Amniotic epithelial cell (primary cell): ENCODE results near the gene NBPF1.
"Not testable (repeated sequence)": the region's sequence is repeated elsewhere in the genome, so short reads cannot be mapped to it uniquely, and the experiment has no call there.

Source experiments
- DNase-seq: peaks from one replicate; pipeline ENCODE4 v3.0.0-alpha.2; 2010; ENCODE audit warnings: low read depth

NBPF1 gene

DNA sequence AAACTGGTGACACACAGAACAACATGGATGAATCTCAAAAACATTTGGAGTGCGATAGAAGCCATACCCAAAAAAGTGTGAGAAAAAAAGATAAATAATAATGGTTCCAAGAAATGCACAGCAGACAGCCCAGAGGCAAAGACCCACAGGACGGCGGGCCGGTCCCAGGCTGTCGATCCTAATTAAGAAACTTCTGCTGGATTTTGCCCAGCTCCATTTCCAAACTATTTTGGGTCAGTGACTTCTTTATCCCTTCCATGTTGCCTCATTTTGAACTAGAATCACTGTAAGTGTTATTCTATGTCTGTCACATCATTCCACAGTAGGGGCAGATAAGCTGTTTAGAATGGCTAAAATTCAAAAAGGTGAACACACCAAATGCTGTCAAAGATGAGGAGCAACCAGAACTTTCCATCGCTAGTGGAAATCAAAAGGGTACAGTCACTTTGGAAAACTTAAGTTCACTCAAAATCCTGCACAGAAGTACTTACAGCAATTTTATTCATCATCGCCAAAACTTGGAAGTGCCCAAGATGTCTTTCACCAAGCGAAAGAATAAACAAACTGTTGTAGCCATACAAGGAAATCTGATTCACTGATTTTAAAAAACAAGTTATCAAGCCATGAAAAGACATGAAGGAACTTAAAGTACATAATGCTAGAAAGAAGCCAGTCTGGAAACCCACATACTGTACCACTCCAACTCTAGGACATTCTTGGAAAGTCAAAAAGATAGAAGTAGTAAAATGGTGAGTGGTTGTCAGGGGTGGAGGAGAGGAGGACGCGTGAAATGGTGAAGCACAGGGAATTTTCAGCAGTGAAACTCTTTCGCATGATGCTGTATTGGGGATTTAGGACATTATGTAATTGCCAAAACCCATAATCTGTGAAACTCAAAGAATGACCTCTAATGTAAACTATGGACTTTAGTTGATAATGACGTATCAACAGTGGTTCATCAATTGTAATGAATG is 7.5 kb downstream of the NBPF1 start:
- no peak for DNase-seq

DNA sequence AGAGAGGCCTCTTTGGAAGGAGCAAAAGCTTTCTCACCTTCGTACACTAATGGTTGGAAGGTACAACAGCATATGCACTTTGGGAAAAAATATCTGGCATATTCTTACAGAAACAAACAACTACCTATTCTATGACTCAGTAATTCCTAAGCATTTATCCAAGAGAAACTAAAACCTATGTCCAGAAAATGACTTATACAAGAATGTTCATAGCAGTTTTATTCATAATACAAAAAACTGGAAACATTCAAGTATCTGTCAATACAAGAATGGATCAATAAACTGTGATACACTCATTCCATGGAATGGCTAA is 8.2 kb downstream of the NBPF1 start:
- no peak for DNase-seq

DNA sequence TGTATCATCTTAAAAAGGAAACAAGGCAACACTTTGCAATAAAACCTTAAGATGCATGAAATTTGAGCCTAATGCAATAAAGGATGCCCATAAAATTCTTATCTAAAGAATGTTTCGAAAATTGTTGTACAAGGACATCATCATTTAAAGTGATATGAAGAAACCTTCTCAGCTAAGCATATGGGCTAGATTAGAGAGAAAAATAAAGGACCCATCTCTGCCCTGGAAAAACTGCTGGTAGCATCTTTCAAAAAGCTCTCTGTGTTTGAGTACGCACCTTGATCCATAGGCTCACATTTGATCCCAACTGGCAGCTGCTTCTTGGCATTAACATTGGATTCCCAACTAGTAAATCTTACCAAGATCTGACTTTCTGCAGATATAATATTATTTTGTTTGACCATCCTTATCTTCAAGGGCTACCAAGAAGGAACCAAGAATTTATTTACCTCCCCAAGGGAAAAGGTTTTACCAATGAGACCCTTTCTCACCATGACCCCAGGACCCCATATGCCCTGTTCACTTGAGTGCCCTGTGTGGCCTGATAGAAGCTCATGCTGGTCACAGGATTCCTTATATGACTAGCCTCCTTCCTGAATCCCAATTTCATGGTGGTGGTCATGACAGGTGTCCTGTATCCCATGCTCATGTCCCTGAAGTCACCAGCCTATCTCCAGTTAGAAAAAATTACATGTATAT is 8.7 kb downstream of the NBPF1 start:
- DNase-seq = not testable (repeated sequence)

DNA sequence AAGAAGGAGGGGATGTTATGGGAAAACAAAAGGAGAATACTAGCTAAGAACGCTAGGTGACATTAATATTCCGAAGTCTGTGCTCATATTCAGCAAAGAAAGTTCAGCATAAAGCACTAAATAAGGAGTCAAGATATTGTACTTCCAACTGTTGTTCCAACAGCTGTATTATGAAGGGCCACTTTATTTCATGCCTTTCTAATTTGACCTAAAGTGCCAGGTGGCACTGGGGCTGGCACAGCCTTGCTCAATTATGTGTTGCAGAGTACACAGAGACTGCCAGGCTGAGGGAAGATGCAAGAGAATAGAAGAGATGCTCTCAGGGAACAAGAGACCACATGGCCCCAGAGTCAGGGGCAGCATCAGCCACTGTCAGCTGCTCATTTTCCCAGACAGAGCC is 9.7 kb downstream of the NBPF1 start:
- DNase-seq = not testable (repeated sequence)

DNA sequence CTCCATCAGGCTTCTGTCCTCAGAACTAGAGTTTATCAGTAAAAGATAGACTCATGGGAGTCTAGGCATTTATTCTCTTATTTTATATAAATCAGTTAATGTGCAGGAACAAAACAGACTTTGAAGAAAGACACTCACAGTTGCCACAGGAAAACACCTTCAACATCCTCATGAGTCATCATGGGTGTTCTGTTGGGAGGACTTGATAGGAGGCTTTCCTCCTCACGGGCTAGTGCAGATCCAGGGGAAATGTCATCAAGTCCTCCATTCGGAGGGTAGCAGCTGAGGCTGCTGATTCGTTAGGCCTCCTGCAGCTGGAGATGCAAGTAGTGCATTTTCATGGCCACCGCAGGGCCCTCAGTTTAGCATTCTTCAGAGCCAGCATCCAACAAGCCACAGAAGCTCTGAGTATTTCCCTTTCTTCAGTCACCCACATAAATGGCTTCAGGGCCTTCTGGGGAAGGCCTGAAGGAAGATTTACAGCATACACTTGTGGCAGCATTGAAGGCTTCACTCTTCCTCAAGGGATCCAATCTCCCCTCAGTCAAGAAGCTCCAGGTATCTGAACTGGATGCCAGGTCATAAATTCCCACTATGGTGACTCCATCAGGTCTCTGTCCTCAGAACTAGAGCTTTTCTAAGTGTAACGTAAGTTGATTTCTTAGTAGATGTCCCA is 10.9 kb downstream of the NBPF1 start:
- not testable (repeated sequence) for DNase-seq

- not testable (repeated sequence) for DNase-seq
Observed at GRCh38 chr1:16600855-16601786, 12.2 kb downstream of the NBPF1 start.

DNA sequence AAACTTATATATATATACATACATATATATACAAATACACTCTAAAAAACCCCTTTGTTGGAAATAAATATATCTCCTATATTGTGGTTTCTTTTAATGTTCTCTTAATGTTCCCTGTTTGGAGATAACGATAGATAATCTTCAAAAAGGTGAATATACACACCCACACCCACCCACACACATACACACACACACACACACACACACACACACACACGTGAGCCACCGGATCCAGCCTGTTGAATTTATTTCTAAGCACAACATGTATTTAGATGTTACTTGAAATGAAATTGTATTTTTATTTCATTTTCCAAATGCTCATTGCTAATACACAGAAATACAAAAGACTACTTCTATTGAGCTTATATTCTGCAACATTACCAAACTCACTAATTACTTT is 14.0 kb downstream of the NBPF1 start:
- not testable (repeated sequence) for DNase-seq

- not testable (repeated sequence) for DNase-seq
Observed at GRCh38 chr1:16595216-16595615, 18.1 kb downstream of the NBPF1 start.

- DNase-seq = not testable (repeated sequence)
Observed at GRCh38 chr1:16591845-16592244, 21.5 kb downstream of the NBPF1 start.

GRCh38 chr1:16588081-16588480 is 25.3 kb downstream of the NBPF1 start:
- DNase-seq = not testable (repeated sequence)

- DNase-seq = not testable (repeated sequence)
Observed at GRCh38 chr1:16587639-16588038, 25.7 kb downstream of the NBPF1 start.

DNA sequence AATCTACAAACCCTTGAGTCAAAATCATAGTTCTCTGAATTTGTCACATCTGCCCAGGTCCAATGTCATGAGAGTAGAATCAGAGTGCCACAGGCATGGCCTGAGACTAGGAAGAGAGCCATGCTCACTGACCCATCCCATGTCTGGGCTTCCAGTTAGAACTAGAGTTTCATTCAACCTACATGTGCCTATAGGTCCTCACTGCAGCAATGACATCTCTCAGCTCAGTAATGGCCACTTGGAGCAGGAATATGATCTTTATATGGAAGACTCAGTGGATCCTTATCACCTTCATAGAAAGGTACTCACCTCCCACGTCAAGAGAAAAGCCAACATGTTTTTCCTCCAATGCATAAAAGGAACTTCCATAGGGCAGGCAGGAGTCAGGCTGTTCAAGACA is 48.0 kb downstream of the NBPF1 start:
- not testable (repeated sequence) for DNase-seq

DNA sequence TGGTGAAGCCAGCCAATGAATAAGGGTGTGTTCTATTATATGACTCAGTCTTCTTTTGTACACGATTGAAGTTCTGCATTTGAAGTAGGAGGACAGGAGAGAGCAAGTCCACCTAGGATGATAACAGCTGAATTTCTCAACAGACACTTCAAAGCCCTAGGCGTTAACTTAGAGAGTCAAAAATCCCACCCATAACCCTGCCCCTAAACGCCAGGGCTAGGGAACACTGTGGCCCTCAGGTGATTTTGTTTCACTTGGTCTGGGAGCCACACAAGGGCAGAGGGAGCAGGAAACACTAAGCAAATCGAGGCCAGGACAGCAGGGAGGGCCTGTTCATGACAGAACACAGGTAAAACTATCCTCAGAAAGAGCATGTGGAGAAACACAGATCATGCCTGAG is 52.3 kb downstream of the NBPF1 start:
- not testable (repeated sequence) for DNase-seq

DNA sequence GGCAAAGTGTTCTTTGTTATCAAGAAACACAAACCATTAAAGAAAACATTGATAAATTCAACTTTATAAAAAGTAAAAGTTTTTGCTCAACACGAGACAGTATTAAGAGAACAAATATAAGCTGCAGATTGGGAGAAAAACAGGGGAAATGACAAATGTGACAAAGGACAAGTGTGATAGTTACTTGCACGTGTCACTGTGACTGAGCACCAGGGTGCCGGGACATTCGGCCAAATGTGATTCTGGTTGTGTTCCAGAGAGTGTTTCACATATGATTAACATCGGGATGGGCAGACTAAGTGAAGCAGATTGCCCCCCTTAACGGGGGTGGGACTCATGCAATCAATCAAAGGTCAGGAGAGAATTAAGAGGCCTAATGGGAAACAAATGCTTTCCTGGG is 52.9 kb downstream of the NBPF1 start:
- not testable (repeated sequence) for DNase-seq

DNA sequence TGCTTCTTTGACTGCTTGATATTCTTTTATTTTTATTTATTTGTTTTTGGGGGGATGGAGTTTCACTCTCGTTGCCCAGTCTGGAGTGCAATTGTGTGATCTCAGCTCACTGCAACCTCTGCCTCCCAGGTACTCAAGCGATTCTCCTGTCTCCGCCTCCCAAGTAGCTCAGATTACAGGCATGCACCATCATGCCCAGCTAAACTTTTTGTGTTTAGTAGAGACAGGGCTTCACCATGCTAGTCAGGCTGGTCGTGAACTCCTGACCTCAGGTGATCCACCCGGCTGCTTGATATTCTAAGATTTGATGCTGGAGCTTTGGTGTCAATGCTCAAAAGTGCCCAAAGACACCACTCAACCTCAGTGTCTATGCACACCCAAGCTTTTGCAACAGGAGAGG is 53.7 kb downstream of the NBPF1 start:
- DNase-seq = not testable (repeated sequence)

DNA sequence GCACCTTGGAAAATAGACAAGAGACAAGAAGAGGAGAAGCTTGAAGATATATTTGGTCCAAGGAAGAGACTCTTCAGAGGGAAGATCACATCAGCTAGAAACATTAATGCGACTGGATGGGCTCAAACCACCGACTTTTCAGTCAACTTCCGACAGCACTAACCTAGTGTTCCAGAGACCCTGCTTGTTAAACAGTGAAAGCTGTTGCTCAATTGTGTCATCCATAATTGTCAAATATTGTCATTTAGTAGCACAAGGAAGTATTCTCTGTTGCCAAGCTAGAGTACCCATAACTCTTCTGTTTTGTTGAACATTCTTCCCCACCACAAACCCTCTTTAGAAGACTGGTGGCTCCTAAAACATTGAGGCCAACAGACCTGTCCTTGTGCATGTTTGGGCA is 56.3 kb downstream of the NBPF1 start:
- not testable (repeated sequence) for DNase-seq

DNA sequence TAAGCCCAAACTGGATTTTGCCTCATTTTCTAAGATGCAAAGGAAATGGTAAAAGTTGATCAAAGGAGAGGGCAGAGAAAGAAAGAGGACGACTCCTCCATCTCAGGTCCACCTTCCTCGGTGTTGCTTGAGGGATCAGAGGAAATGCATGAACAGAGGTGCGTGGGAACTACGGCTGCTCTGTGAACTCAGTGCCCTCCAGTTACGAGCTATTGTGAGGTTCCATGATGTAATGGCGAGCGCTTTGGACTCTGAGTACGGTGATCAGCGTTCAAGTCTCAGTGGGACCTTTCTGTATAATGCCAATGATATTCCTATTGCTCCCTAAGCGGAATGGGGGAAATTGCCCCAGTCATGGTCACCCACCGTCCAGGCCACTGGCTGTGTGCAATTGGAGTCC is 60.1 kb downstream of the NBPF1 start:
- DNase-seq = not testable (repeated sequence)

- DNase-seq = not testable (repeated sequence)
Observed at GRCh38 chr1:16550212-16550918, 63.0 kb downstream of the NBPF1 start.

DNA sequence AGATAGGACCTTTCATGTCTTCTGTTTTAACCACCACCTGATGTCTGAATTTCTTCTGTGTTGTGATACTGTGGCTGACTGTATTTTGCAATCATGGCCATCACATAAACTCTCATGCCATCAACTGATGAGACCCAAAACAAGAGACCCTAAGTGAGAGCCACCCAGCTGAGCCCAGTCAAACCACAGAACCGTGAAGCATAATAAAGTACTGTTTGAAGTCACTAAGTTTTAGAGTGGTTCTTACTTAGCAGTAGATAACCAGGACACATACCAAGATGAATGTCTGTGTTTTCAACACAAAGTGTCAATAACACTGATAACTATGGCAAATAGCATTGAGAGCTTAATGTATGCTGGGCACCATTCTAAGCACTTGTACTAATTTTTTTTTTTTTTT is 63.8 kb downstream of the NBPF1 start:
- not testable (repeated sequence) for DNase-seq

DNA sequence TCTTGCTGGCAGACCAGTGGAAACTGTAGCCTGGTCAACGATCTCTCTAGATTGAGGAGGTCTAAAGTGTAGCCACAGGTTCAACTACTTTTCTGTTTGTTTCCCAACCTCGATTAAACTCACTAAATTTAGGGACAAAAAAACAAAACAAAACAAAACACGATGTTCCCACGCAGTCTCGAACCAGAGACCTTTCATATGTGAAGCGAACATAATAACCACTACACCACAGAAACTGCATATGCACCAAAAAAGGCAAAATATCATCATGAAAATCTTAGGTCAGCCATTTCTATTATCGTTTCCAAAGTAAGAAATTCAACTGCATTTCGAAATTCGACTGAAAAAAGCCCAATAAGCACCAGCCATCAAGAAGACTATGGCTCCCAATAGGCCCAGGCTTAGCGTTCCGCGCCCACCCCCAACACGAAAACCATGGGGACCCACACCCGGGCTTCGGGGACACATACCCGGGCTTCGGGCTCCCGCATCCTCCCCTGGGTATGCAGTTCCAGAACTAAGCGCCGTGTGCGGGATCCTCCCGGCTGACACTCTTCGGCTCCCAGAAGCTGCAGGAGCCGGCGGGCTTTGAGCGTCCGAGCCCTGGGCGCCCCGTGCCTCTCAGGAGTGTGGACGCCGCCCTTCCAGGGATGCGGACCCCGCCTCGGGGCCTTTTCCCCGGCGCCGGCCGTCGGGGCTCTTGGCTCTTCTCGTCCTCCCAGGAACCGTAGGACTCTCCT is 65.7 kb downstream of the NBPF1 start:
- peak; percentile 6 for DNase-seq
